Gastrocnemius medialis (tissue), 4 donors: ENCODE data around the gene NCK1.
A peak's percentile ranks its signal among the peaks of the same experiment; 100 is the strongest.

Source experiments
- CTCF ChIP-seq, 5 experiments: fragments of 450-650 bp in 3 of 5; fragments of 200-600 bp in 2 of 5; sonication (generic) in 2 of 5; IDR thresholded peaks in 4 of 5; conservative IDR thresholded peaks in 1 of 5; 1 replicate in 4 of 5; 2 replicates in 1 of 5; pipeline ENCODE4 v1.5.1; 2016 to 2019; ENCODE audit warnings: antibody characterized with exemption in 5 of 5, mild to moderate bottlenecking in 3 of 5, moderate library complexity in 3 of 5
- POLR2A ChIP-seq, 2 donors: fragments of 450-650 bp; IDR thresholded peaks; one replicate each; pipeline ENCODE4 v1.6.1; 2017; ENCODE audit warnings: antibody characterized with exemption in 2 of 2, mild to moderate bottlenecking in 2 of 2, moderate library complexity in 2 of 2

- TF ChIP-seq CTCF (IDR thresholded peaks at IDR 0.05 in 4 of 5, conservative IDR thresholded peaks at IDR 0.05 in 1 of 5) = peak in 1 of 5 experiments; percentile 16
- peak; percentile 53 to 59 for TF ChIP-seq POLR2A (IDR thresholded peaks at IDR 0.05)
Measured at GRCh38 chr3:136818191-136818768, 43.7 kb upstream of the NCK1 start.
